GM12874 (cell line): ENCODE results near the gene CBX5.
A peak's percentile ranks its signal among the peaks of the same experiment; 100 is the strongest.

Source experiments
- CTCF ChIP-seq: IDR thresholded peaks from 2 replicates; pipeline ENCODE4 v1.5.1; 2011; ENCODE audit warnings: low read depth, mild to moderate bottlenecking, control low read depth, low read length, moderate library complexity; ENCODE audit not compliant: insufficient read depth

The CBX5 gene

DNA sequence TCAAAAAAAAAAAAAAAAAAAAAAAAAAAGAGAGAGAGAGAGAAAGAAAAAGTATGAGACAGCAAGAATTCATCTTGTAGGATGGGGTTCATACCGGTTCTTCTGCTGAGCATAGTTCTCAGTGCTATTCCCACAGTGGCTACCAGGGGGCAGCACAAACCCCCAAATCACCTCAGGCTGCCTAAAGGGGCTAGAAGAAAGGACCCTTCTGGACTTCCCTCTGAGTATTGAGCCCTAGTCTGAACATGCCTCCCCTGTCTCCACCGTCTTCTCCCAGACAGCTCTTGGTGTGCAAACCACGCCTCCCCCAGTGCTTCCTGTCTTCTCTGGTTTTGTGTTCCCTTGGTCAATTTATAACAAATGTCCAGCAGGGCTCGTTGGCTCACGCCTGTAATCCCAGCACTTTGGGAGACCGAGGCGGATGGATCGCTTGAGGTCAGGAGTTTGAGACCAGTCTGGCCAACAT is 59.8 kb downstream of the CBX5 start:
- TF ChIP-seq CTCF: peak; percentile 83

GRCh38 chr12:54217774-54218241 is 62.1 kb downstream of the CBX5 start:
- TF ChIP-seq CTCF: 0 out of 2 replicates have a peak, but pooled peaks have one; percentile 0

DNA sequence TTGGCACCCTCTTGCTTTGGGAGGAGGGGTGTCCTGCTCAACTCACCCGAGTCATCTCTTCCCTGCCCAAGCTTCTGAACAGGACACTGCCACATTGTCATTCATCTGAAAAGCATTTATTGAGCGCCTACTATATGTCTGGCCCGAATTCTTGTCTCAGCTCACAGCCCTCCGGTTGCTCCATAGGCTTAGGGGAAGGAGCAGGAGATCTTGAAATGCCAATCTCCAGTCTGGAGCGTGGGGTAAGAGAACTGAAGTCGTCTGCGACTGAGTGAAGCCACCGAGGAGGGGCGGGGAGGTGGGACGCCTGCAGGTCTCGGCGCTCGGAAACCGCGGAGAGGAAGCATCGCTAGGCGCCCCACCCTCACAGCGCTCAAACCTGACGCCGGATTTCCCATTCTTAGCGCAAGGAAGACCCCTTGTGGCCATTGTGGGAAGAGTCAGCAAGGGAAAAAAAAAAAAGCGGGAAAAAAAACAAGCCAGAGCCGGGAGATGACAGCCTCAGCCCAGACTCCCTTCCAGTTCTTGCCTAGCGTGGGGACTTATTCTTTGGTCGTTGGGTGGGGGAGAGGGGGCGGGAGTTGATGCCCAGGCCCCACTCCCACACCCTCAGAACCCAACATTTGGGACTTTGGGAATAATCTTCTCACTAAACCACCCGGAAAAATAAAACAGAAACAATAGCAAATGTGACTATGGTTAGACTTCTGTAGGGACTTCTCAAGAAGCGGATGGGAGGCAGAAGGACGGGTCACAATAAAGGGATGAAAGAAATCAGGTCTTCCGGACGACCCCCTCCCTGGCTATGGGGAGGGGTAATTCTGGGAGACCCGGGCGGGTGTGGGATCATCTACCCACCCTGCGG is 62.9 kb downstream of the CBX5 start:
- peak; percentile 65 for TF ChIP-seq CTCF

GRCh38 chr12:54215989-54216796 is 63.7 kb downstream of the CBX5 start:
- no peak for TF ChIP-seq CTCF

GRCh38 chr12:54214553-54215406 is 65.1 kb downstream of the CBX5 start:
- peak; percentile 100 for TF ChIP-seq CTCF

GRCh38 chr12:54213079-54213478 is 66.8 kb downstream of the CBX5 start:
- TF ChIP-seq CTCF: no peak
